OCI-M2 (cell line): ENCODE data around the gene PEAK3.

Experiments
- DNase-seq: peaks from one replicate; lab custom pipeline; 2025; ENCODE audit not compliant: unreplicated experiment; lab: John Stamatoyannopoulos, UW

The PEAK3 gene

GRCh38 chr19:2226051-2226839, 55.7 kb downstream of the PEAK3 start:
- no peak for DNase-seq

- DNase-seq, result no peak
Measured at GRCh38 chr19:2225415-2226050, 56.4 kb downstream of the PEAK3 start.

- no peak for DNase-seq
Measured at GRCh38 chr19:2224754-2225349, 57.1 kb downstream of the PEAK3 start.
